Mucosa of descending colon (tissue), 3 donors: ENCODE measurements around the gene MPL. TPM values are rescaled to one million over a fixed set of nuclear protein-coding genes. Genes with fewer than 3 reads are reported as not detected.

Experiments
- ATAC-seq: fragments of 200-7000 bp; cut with Tn5 transposase; one replicate; pipeline ENCODE4 v1.9.1; 2020; ENCODE audit warnings: mild to moderate bottlenecking, moderate library complexity
- DNase-seq, 3 donors: peaks; one replicate each; pipeline ENCODE4 v3.0.0-alpha.2; 2020
- H3K36me3 ChIP-seq: fragments of 200-600 bp; one replicate; pipeline ENCODE4 v1.8.0; 2021; ENCODE audit warnings: low read depth, mild to moderate bottlenecking
- H3K4me1 ChIP-seq: fragments of 200-600 bp; one replicate; pipeline ENCODE4 v1.8.0; 2021; ENCODE audit warnings: low read depth, mild to moderate bottlenecking
- H3K4me3 ChIP-seq: fragments of 200-600 bp; one replicate; pipeline ENCODE4 v1.8.0; 2021; ENCODE audit warnings: mild to moderate bottlenecking
- H3K9me3 ChIP-seq: fragments of 200-600 bp; one replicate; pipeline ENCODE4 v1.8.0; 2021; ENCODE audit warnings: mild to moderate bottlenecking
- CTCF ChIP-seq: fragments of 200-600 bp; IDR thresholded peaks from one replicate; pipeline ENCODE4 v1.8.0; 2022; ENCODE audit warnings: antibody characterized with exemption, mild to moderate bottlenecking
- intact Hi-C, 2 donors: fragments of 100-400 bp; cut with DNase I in 1 of 2; cut with micrococcal nuclease in 1 of 2; formaldehyde crosslinking; loops; one replicate each; pipeline versions ENCODE4 v1.11.0 to v1.11.1; 2022; cut with DNase I, micrococcal nuclease
- total RNA-seq, 3 donors: library from RNA; stranded (reverse); fragmentation: NEBNext Ultra II Directional in 2 of 3; extraction: Animal tissue kit (Norgen Biotek cat#: 25700) in 2 of 3; gene quantifications; one replicate each; pipeline versions ENCODE4 v1.2.1 to v1.2.4, GENCODE V29; 2021 to 2023
- donor health status: DM: no; HTN: no; CAD: no; lungs with moderate emphysema.
- donor health status: DM: no; HTN: no; CAD: no.
- donor health status: DM: no; HTN: yes; CAD: no.

The MPL gene
- total RNA-seq, 3 donors from 2014 or later: 0.81 to 1.0 TPM; not detected in 1

- H3K36me3 ChIP-seq: no peaks in the 10 kb centered on the region
- no peaks in the 10 kb centered on the region for H3K9me3 ChIP-seq
- ATAC-seq: no peak
- no peak for TF ChIP-seq CTCF
- H3K4me1 ChIP-seq: peaks cover 22% of the 10 kb centered on the region
- intact Hi-C loops: no loop called here
- DNase-seq: no peak
- no peak overlapping the region for H3K4me3 ChIP-seq
Measured at GRCh38 chr1:43304314-43304681, 33.3 kb upstream of the MPL start.

GRCh38 chr1:43304771-43305300 is 32.8 kb upstream of the MPL start:
- intact Hi-C loops: no loop called here

GRCh38 chr1:43305461-43305860 is 32.2 kb upstream of the MPL start:
- H3K4me3 ChIP-seq: no peak overlapping the region
- no peaks in the 10 kb centered on the region for H3K9me3 ChIP-seq
- ATAC-seq: no peak
- intact Hi-C loops: no loop called here
- DNase-seq: peak in 1 of 3 donors; percentile 17
- peaks cover 22% of the 10 kb centered on the region for H3K4me1 ChIP-seq
- TF ChIP-seq CTCF: no peak
- no peaks in the 10 kb centered on the region for H3K36me3 ChIP-seq

More at GRCh38 chr1:43304771-43305300, 32.8 kb upstream of the MPL start:
- Histone ChIP-seq H3K9me3 (no peaks in the 10 kb centered on the region), H3K4me3 (no peak overlapping the region), H3K4me1 (peaks cover 22% of the 10 kb centered on the region), H3K36me3 (no peaks in the 10 kb centered on the region)
- peak in 1 of 3 donors; percentile 50 for DNase-seq
- TF ChIP-seq CTCF: no peak
- ATAC-seq: no peak

- DNase-seq (peak in 1 of 3 donors; percentile 22), ATAC-seq (no peak)
- Histone ChIP-seq H3K4me3 (no peak overlapping the region), H3K9me3 (no peaks in the 10 kb centered on the region), H3K4me1 (peaks cover 22% of the 10 kb centered on the region), H3K36me3 (no peaks in the 10 kb centered on the region)
- intact Hi-C loops: no loop called here
- TF ChIP-seq CTCF: no peak
Measured at GRCh38 chr1:43305926-43306687, 31.5 kb upstream of the MPL start.

- intact Hi-C loops: no loop called here
- H3K4me3 ChIP-seq: no peak overlapping the region
- H3K36me3 ChIP-seq: no peaks in the 10 kb centered on the region
- peaks cover 20% of the 10 kb centered on the region for H3K4me1 ChIP-seq
- ATAC-seq: no peak
- peak in 1 of 3 donors; percentile 46 for DNase-seq
- no peaks in the 10 kb centered on the region for H3K9me3 ChIP-seq
- no peak for TF ChIP-seq CTCF
Measured at GRCh38 chr1:43306688-43307457, 30.7 kb upstream of the MPL start.
